Glomerular visceral epithelial cell (primary cell): ENCODE results near the gene MRPL21.

Experiments
- DNase-seq: peaks from one replicate; pipeline ENCODE4 v3.0.0-alpha.2; 2016; ENCODE audit errors: extremely low spot score

Gene MRPL21

GRCh38 chr11:68841718-68842426, 61.8 kb downstream of the MRPL21 start, which contains the start of gene CPT1A:
TSS of gene CPT1A (minus strand) at chr11:68841916. CDS start at chr11:68815474, 26,442 bp downstream.
- peak; percentile 62 for DNase-seq
